Neural crest cell (in vitro differentiated cells): Measurements from ENCODE around the gene EGR1. TPM values are rescaled to one million over a fixed set of nuclear protein-coding genes. Genes with fewer than 3 reads are reported as not detected.

Source experiments
- DNase-seq: peaks from one replicate; pipeline ENCODE4 v3.0.0; 2021; ENCODE audit warnings: low read depth, mixed read lengths, low spot score
- H3K27ac Mint-ChIP-seq: one replicate; pipeline ENCODE4 v1.8.0; 2021; ENCODE audit warnings: mild to moderate bottlenecking, mixed read lengths; ENCODE audit not compliant: unreplicated experiment
- H3K27me3 Mint-ChIP-seq: 2 replicates; pipeline ENCODE4 v1.8.0; 2021; ENCODE audit warnings: low read depth, mild to moderate bottlenecking, mixed read lengths
- H3K36me3 Mint-ChIP-seq: 2 replicates; pipeline ENCODE4 v1.8.0; 2021; ENCODE audit warnings: low read depth, mild to moderate bottlenecking, mixed read lengths
- H3K4me1 Mint-ChIP-seq: 2 replicates; pipeline ENCODE4 v1.8.0; 2021; ENCODE audit warnings: mixed read lengths
- H3K4me3 Mint-ChIP-seq: one replicate; pipeline ENCODE4 v1.8.0; 2021; ENCODE audit warnings: mild to moderate bottlenecking, mixed read lengths
- H3K9me3 Mint-ChIP-seq: 2 replicates; pipeline ENCODE4 v1.8.0; 2021; ENCODE audit warnings: mixed read lengths
- total RNA-seq: library from RNA; stranded (reverse); gene quantifications from 2 replicates; pipeline ENCODE4 v1.2.1, GENCODE V29; 2021
- TF ChIP-seq, protein P1 (sequence below): fragments of 200-600 bp; sonication (generic); conservative IDR thresholded peaks from 2 replicates; pipeline ENCODE4 v1.5.0; 2021; ENCODE audit warnings: antibody characterized with exemption, mild to moderate bottlenecking

EGR1 gene
- total RNA-seq, 1 donor from 2014 or later = 21.5 TPM

DNA sequence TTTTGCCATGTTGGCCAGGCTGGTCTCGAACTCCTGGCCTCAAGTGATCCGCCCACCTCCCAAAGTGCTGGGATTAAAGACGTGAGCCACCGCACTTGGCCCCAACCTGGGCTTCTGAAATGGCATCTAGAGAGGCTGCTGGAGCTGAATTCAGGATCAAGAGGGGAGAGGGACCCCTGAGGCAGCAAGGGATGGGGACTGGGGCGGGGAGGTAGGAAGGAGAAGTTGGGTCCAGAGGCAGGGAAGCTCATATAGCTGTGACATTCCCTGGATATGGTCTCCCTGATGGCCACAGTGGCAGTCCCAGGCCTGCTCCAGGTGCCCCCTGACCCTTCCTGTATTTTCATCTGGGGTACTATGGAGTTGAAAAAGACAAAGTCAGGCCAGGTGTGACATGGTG, 14.3 kb upstream of the EGR1 start:
- DNase-seq = no peak
- Mint-ChIP-seq H3K4me1 (peaks cover 20% of the 10 kb centered on the region), H3K4me3 (no peak overlapping the region), H3K9me3 (no peaks in the 10 kb centered on the region), H3K36me3 (no peaks in the 10 kb centered on the region), H3K27ac (no peak overlapping the region), H3K27me3 (peaks cover 3% of the 10 kb centered on the region)
- TF ChIP-seq, protein P1, sequence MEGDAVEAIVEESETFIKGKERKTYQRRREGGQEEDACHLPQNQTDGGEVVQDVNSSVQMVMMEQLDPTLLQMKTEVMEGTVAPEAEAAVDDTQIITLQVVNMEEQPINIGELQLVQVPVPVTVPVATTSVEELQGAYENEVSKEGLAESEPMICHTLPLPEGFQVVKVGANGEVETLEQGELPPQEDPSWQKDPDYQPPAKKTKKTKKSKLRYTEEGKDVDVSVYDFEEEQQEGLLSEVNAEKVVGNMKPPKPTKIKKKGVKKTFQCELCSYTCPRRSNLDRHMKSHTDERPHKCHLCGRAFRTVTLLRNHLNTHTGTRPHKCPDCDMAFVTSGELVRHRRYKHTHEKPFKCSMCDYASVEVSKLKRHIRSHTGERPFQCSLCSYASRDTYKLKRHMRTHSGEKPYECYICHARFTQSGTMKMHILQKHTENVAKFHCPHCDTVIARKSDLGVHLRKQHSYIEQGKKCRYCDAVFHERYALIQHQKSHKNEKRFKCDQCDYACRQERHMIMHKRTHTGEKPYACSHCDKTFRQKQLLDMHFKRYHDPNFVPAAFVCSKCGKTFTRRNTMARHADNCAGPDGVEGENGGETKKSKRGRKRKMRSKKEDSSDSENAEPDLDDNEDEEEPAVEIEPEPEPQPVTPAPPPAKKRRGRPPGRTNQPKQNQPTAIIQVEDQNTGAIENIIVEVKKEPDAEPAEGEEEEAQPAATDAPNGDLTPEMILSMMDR = no peak

DNA sequence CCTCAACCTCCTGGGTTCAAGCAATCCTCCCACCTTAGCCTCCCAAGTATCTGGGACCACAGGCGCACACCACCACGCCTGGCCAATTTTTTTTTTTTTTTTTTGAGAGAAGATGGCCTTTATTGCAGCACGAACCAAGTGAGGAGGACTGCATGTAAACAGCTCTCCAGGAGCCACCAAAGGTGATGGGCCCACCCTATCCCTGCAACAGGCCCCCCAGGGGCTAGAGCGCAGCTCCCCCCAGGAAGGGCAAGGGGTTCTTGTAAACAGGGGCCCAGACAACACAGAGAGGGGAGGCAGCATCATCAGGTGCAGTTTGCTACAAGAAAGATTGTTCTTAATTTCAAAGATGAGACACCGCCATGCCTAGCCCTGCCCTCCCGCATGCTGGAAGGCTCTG, 12.6 kb upstream of the EGR1 start:
- no peak overlapping the region for H3K27ac Mint-ChIP-seq
- DNase-seq = no peak
- no peaks in the 10 kb centered on the region for H3K9me3 Mint-ChIP-seq
- no peak overlapping the region for H3K4me3 Mint-ChIP-seq
- peaks cover 3% of the 10 kb centered on the region for H3K27me3 Mint-ChIP-seq
- H3K36me3 Mint-ChIP-seq = no peaks in the 10 kb centered on the region
- TF ChIP-seq, protein P1 = no peak
- H3K4me1 Mint-ChIP-seq = peaks cover 20% of the 10 kb centered on the region

DNA sequence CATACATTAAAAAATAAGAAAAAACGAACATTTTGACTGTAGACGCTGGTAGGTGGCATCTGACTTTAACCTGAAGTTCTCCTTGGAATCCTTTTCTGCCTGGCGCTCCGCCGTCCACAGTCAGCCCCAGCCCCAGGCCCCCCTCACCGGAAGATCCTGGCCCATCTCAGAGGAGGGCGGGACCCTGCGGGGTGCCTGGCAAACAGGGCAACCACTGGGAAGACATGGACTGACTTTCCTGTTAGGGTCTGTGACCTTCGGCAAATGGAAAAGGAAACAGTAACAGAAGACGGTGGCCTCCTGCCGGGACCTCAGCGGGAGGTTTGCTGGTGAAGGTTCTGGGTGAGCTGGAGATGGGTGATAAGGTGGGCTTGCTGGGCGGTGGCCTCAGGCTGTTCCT, 11.7 kb upstream of the EGR1 start:
- TF ChIP-seq, protein P1 = no peak
- peaks cover 3% of the 10 kb centered on the region for H3K27me3 Mint-ChIP-seq
- H3K4me3 Mint-ChIP-seq = no peak overlapping the region
- peaks cover 15% of the 10 kb centered on the region for H3K4me1 Mint-ChIP-seq
- no peaks in the 10 kb centered on the region for H3K9me3 Mint-ChIP-seq
- H3K36me3 Mint-ChIP-seq = no peaks in the 10 kb centered on the region
- H3K27ac Mint-ChIP-seq = no peak overlapping the region
- DNase-seq = no peak

DNA sequence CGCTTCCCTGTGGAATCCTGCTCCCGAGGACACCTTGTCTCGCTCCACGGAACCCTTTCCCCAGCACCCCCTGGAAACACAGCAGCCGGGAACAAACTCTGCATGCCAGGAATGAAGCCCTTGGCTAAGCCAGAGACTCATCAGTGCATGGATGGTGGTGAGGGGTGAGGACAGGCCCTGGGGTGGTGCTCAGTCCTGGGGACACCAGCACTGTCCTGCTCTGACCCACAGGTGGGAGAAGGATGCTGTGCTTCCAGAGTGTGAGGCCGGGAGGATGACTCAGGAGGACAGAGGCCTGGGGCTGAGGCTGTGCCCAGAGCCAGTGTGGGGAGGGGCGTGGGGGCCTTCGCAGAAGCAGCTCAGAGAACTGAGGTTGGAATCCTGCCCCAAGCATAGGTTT, 11.2 kb upstream of the EGR1 start:
- Mint-ChIP-seq H3K27ac (no peak overlapping the region), H3K4me1 (peaks cover 9% of the 10 kb centered on the region), H3K4me3 (no peak overlapping the region), H3K36me3 (no peaks in the 10 kb centered on the region), H3K27me3 (peaks cover 3% of the 10 kb centered on the region), H3K9me3 (no peaks in the 10 kb centered on the region)
- no peak for DNase-seq
- TF ChIP-seq, protein P1 = no peak

DNA sequence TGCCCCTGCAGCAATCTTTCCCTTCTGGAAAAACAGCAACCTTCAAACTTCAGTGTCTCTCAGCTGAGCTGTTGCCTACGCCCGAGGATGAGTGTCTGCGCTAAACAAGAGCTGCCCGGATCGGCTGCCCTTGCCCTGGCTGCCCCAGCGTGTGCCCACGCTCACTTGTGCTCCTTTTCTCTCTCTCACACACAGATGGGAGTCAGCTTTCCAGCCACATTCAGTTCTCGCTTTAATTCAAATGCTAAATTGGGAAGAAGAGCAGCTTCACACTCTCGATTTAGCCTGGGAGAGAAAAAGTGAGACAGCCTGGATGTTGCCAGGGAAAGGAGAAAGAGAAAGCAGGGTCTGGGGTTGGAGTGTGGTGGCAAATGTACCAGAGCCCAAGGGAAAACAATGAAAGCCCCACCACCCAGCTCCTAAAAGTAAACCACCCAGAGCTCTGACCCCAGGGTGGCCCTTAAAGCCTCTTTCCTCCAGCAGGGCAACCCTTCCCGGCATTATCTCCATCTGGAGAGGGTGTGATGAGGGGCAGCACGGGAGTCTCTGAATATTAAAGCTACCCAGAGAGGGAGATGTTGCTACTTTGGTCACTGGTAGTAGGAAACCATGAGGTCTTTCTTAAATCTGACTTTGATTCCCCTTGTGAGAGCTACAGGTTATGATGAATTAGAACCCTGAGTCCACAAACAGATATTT, 9.9 kb upstream of the EGR1 start:
- Mint-ChIP-seq H3K4me3 (no peak overlapping the region), H3K27me3 (peaks cover 3% of the 10 kb centered on the region), H3K4me1 (no peaks in the 10 kb centered on the region), H3K36me3 (no peaks in the 10 kb centered on the region), H3K9me3 (no peaks in the 10 kb centered on the region), H3K27ac (peak overlapping the region; percentile 27)
- no peak for DNase-seq
- TF ChIP-seq, protein P1 = no peak
